Activated T-cell treated with anti-CD3 and anti-CD28 coated beads for 4 hours (primary cell): ENCODE data around the gene TESK1.
"Not testable (repeated sequence)": the region's sequence is repeated elsewhere in the genome, so short reads cannot be mapped to it uniquely, and the experiment has no call there.

Experiments
- DNase-seq: peaks from one replicate; pipeline ENCODE4 v3.0.0-alpha.2; 2020

The TESK1 gene

GRCh38 chr9:35616681-35617459, 11.8 kb downstream of the TESK1 start:
- peak; percentile 29 for DNase-seq

GRCh38 chr9:35617548-35617947, 12.5 kb downstream of the TESK1 start:
- no peak for DNase-seq

- no peak for DNase-seq
Measured at GRCh38 chr9:35618325-35618727, 13.3 kb downstream of the TESK1 start, which contains the start of gene CD72. TSS of gene CD72 (minus strand) at chr9:35618413. CDS start at chr9:35618303, 110 bp downstream.

DNA sequence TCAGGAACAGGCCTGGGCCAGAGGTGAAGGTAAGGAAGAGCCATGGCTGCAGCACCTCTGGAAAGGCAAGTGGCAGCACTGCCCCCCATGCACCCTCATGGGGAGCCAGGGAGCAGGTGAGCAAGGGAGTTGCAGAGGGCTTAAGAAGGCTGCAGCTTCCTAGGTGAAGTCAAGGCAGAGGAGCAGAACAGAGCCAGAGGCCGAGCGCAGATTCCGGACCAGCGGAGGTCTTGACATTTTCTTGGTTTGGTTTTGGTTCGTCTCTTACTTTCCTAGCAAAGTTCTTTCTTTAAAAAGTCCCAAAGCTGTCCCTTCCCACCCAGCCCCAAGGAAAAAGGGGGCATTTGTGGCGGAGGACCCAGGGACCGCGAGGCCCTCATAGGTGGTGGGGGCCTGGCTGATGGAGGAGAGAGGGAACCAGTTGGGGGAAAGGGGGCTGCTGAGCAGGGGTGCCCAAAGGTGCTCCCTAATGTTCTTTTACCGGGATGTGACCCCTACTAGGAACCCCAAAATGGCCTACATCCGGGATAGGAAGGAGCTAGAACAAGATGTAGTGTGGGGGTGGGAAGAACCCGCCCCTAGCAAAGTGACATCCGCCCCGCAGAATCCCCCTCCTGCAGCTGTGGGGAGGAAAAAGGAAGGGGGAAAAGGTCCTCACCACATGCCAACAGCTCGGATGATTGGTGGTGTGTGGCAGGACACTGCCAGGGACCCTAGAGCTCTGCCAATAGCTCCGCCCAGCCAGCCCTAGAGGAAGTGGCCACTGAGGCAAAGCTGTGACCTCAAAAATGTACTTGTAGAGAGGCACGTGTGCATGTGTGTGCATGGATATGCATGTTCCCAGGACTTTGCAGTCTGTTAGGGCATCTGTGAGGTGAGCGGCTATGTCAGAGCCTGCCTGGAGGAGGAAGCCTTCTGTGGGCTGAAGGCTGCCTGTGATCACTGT, 14.1 kb downstream of the TESK1 start:
- DNase-seq: no peak

DNA sequence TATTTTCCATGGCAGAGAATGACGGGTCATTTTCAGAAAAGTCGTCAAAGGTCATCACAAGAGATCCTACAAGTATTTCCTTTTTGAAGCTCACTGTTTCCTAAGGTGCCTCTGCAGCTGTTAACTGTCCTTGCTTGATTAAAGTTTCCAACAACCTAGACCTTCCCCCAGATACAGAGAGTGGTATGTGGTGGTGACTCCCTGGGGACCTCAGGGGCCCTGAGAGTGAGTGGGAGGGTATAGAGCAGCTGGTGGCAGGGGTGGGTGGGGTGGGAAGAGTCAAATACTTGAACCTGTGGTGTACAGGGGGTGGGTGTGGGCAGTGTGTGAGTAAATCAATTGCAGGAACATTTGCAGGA, 14.7 kb downstream of the TESK1 start:
- DNase-seq: no peak

DNA sequence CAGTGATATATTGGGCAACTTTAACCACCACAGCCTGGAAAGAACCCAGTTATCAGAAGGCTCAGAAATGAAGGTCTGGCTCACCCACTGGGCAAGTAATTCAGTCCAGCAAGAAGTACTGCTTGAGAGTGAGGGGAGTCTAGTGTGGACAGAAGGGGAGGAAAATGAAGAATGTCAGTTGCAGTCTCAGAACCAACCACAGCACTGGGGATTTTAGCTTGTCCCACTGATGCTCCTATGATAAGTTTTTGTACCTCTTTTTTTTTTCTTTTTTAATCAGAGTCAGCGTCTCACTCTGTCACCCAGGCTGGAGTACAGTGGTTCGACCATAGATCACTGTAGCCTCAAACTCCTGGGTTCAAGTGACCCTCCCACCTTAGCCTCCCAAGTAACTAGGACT, 22.5 kb downstream of the TESK1 start:
- DNase-seq: no peak

- no peak for DNase-seq
Measured at GRCh38 chr9:35628389-35628991, 23.4 kb downstream of the TESK1 start.

GRCh38 chr9:35629597-35629996, 24.5 kb downstream of the TESK1 start:
- no peak for DNase-seq

DNA sequence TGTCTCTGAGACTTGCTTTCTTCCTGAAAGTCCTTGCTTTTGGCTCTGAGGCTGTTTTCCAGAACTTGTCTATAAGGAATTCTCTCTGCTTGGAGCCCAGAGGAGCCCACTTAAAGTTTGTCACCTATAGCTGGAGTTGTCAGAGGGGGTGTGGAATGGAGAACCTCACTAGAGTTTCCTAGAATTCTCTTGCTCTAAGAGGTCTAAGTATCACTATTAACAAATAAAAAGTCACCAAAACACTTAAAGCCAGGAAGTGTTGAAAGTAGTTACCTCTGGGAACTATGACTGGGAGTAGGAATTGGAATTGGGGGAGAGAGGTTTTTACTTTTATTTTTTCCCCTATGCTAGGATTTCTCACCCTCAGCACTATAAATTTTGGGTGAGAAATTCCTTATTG, 30.7 kb downstream of the TESK1 start:
- no peak for DNase-seq

- DNase-seq: no peak
Measured at GRCh38 chr9:35636135-35636876, 31.2 kb downstream of the TESK1 start.

DNA sequence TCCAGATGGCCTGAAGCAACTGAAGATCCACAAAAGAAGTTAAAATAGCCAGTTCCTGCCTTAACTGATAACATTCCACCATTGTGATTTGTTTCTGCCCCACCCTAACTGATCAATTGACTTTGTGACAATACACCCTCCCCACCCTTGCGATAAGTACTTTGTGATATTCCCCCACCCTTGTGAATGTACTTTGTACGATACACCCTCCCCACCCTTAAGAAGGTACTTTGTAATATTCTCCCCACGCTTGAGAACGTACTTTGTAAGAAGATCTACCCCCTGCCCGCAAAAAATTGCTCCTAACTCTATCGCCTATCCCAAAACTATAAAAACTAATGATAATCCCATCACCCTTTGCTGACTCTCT, 31.8 kb downstream of the TESK1 start:
- not testable (repeated sequence) for DNase-seq

- not testable (repeated sequence) for DNase-seq
Measured at GRCh38 chr9:35637427-35637955, 32.4 kb downstream of the TESK1 start.

DNA sequence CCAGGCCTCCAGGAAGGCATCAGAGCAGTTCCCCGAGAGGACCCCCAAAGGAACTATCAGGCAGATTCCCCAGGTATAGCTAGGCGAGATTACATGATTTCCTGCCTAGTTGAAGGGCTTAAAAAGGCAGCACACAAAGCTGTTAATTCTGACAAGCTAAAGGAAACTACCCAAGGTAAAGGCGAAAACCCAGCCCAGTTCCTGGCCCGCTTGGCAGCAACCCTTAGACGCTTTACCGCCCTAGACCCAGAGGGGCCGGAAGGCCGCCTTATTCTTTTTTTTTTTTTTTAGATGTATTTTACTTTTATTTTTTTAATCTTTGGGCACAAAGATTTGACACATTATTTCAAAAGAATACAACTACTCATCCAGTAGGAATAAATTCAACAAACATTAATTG, 33.7 kb downstream of the TESK1 start:
- not testable (repeated sequence) for DNase-seq

DNA sequence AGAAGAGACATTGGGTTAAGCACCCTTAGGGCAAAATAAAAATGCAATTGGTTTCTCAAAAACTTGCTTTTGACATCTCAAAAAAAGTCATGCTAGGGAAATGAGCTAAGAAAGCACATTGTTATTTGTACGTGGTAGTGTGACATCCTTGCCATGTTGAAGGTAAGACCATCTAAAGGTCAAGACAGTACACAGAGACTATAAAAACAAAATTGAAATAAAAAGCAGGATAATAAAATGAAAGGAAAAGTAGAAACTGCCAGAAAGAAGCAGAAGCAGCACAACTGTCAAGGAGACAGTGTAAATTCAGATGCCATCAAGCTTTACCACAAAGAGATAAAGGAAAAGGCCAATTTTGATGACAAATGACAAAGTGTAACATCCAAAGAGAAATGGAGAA, 34.2 kb downstream of the TESK1 start:
- not testable (repeated sequence) for DNase-seq

DNA sequence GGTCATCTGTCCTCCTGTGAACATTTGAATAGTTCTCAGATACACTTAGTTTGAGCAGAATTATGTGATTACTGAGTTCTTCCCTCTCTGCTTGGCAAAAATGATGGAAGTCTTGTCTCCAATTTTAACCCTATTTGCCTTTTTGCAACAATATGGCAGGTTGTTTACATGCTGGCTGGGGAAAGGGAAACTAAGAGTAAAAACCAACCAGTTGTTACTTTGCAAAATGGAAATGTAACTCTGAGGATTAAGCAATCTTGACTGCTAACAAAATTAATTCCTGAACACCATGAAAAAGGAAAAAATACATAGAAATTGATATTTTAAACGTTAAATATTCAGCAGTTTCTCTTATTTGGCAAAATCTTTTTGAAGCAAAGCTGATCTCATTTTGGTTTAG, 34.6 kb downstream of the TESK1 start:
- no peak for DNase-seq

DNA sequence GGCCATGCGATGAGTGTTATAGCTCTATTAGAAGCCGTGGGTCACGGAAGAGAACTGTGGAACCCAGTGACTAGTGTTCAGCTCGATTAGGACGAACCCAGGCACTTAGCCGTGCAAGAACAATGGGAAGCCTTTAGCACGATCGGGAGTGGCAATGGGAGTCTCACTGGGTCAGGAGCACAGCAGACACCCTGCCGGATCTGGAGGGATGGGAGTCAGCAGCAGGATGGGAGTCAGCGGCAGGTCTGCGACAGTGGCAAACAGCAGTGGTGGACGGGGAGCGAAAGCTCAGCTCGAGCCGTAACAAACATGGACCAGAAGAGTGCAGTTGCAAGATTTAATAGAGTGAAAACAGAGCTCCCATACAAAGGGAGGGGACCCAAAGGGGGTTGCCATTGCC, 35.4 kb downstream of the TESK1 start:
- DNase-seq: not testable (repeated sequence)

DNA sequence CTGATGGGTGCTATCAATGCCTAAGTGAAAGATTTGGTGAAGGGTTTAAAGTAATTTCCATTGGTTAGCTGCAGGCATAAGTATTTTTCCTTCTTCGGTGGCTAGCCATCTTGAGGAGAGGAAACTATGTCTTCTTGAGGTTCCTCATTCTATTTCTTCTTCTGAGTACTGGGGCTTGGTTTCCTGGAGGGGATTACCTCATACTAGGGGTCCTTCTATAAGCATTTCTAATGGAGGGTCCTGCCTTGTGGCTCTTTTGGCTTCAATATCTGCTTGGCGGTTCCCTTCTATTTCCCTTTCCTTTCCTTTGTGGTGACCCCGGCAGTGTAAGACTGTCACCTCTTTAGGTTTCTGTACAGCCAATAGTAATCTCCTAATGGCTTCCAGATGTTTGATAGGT, 36.4 kb downstream of the TESK1 start:
- not testable (repeated sequence) for DNase-seq

DNA sequence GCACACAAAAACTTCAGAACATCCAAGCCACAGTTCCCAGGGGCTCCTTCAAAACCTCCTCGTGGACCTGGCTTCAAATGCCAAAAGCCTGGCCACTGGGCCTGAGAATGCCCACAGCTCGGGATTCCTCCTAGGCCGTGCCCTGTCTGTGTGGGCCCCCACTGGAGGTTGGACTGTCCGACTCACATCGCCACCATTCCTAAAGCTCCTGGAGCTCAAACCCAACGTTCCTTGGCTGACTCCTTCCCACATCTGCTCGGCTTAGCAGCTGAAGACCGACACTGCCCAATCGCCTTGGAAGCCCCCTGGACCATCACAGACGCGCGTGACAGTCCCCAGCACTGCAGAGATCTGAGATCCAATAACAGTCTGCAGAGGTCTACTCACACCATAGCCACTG, 38.0 kb downstream of the TESK1 start:
- DNase-seq: no peak

DNA sequence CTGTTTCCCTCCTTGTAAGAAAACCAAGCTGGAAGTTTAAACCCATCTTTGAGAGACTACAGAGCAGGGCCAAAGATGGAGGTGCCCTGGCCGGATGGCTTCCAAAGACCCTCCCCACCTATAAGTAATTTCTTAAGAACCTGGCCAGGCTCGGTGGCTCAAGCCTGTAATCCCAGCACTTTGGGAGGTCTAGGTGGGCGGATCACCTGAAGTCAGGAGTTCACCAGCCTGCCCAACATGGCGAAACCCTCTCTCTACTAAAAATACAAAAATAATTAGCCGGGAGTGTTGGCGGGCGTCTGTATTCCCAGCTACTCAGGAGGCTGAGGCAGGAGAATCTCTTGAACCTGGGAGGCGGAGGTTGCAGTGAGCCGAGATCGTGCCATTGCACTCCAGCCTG, 40.7 kb downstream of the TESK1 start:
- not testable (repeated sequence) for DNase-seq

- no peak for DNase-seq
Measured at GRCh38 chr9:35646153-35646532, 41.1 kb downstream of the TESK1 start.

DNA sequence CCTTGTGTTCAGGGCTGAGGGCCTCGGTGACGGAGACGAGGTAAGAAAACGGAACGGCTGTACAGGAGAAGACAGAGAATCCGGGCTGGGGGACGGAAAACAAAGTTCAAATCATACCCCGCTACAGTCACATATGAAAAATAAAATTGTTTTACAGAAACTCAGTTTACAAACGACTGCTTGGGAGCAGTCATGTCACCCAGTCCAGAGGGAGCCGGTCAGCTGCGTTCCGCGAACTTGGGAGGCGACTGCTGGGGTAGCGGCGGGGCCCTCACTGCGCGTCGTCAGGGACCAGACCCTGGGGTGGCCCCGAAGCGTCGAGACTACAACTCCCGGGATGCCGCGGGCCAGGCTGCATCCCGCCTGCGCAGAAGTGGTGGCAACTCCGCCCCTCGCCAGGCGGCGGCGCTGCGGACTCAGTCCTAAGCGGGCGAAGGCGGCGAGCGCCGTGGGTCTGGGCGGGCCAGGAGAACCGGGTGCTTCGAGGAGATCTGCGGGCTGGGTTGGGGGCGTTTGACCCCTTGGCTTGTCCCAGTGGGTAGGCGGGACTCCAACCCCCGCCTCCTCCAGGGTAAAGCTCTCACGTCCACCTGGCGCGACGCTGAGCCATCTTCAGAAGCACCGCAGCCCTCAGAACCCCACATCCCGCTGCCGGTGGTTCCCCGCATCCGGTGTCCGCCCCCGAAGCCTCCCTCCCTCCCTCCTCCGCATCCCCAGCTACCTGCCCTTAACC, 41.6 kb downstream of the TESK1 start:
- peak; percentile 82 for DNase-seq
